LNCAP (cell line): ENCODE measurements around the gene PDE11A.

Source experiments
- TF ChIP-seq, protein P1 (sequence below): fragments of 450-650 bp; IDR thresholded peaks from 2 replicates; pipeline ENCODE4 v1.5.1; 2017; ENCODE audit warnings: mild to moderate bottlenecking

PDE11A gene

DNA sequence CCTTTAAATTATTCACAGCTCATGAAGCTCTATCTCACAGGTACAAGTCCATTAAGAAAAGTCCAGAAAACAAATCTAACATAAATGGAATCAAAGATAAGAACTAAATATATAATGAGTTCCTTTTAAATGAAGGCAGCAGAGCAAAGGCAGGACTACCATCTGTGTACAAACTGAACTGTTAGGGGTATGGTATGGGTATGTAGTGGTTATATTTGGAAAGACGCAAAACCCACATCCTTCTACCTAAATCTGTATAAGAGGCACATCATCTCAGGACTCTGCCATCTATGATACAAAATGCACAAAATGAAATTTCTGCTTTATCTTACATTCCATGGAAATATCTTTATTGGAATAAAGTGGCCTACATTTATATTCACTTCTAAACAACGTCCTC is 59.9 kb downstream of the PDE11A start:
- TF ChIP-seq, protein P1, sequence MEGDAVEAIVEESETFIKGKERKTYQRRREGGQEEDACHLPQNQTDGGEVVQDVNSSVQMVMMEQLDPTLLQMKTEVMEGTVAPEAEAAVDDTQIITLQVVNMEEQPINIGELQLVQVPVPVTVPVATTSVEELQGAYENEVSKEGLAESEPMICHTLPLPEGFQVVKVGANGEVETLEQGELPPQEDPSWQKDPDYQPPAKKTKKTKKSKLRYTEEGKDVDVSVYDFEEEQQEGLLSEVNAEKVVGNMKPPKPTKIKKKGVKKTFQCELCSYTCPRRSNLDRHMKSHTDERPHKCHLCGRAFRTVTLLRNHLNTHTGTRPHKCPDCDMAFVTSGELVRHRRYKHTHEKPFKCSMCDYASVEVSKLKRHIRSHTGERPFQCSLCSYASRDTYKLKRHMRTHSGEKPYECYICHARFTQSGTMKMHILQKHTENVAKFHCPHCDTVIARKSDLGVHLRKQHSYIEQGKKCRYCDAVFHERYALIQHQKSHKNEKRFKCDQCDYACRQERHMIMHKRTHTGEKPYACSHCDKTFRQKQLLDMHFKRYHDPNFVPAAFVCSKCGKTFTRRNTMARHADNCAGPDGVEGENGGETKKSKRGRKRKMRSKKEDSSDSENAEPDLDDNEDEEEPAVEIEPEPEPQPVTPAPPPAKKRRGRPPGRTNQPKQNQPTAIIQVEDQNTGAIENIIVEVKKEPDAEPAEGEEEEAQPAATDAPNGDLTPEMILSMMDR: no peak

DNA sequence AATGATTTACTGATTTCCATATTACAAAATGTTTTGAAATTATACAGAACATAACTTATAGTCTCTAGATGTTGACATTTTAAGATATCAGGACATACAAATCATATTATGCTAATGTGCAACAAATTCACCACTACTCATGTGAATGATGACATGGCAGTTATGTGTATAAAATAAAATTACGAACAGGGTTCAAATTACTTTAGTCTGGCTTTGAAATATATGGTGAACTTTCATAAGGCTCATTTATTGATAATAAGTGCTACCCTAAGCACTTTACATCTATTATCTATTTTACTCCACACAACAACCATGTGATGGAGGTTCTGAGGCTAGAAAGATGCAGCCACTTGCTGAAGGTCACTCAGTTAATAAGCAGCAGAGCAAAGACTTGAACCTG is 62.8 kb downstream of the PDE11A start:
- TF ChIP-seq, protein P1: no peak

DNA sequence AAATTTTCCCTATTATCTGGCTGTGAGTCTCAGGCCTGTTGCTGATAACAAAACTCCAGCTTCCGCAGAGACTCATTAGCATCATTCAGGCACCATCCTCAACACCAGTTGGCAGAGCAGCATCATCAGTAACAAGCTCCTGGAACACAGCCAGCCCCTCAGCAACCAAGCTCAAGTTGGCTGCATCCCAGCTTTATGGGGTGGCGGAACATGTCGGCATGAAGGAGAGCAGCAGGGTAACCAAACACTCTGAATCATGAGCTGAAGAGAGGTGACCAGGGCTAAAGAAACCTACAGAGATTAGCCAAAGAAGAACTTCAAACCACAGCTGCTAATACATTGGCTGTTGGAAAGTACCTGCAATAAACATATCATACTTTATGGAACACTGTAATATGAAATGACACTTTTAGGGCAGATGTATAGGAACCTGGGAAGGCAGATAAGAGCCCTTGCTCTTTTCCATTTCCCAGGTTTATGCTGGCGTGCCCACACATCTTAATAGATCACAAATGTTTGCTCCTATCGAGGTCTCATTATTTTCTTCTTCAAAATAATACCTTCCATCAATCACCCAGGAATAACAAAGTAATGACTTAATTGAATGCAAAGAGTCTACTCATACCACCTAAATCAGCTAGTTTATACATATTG is 63.8 kb downstream of the PDE11A start:
- TF ChIP-seq, protein P1: no peak

DNA sequence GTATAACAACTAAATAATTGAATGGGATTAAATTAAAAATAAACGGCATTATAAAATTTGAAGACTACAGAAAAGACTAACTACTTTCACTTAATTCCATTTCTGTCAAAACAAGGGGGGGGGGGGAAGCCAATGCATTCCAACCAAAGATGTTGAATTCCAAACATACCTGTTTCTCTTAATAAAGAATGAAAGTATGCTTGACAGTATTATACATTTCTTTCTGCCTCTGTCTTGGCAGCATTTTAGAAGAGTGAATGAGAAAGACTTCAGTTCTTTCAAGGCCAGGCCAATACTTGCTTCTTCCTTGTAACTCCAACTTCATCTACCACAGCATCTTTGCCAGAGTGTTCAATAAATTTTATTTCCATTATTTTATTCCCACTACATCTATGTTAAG is 65.9 kb downstream of the PDE11A start:
- TF ChIP-seq, protein P1: no peak

DNA sequence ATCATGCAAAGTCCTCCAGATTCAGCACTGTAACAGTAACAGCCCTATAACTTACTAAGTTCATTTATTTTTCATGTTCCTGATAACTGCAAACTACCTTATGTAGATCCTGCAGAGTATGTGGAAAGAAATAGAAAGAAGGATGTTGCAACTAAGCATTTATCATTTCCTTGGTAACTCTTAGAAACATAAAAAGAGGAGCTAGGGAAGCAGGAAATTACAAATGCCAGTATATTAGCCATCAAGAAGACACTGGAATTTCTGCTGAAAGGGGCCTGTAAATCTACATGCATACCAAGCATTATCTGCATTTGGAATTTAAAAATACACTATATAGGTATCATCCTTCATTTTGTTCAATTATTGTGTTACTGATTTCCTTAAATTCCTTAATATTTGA is 66.8 kb downstream of the PDE11A start:
- TF ChIP-seq, protein P1: no peak

DNA sequence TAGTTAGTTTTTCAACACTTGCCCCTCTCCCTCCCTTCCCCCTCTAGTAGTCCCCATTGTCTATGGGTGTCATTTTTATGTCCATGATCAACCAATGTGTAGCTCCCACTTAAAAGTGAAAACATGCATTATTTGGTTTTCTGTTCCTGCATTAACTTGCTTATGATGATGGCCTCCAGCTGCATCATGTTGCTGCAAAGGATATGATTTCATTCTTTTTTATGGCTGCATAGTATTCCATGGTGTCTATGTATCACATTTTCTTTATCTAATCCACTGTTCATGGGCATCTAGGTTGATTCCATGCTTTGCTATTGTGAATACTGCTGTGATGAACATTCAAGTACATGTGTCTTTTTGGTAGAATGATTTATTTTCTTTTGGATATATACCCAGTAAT is 70.5 kb downstream of the PDE11A start:
- TF ChIP-seq, protein P1: no peak

DNA sequence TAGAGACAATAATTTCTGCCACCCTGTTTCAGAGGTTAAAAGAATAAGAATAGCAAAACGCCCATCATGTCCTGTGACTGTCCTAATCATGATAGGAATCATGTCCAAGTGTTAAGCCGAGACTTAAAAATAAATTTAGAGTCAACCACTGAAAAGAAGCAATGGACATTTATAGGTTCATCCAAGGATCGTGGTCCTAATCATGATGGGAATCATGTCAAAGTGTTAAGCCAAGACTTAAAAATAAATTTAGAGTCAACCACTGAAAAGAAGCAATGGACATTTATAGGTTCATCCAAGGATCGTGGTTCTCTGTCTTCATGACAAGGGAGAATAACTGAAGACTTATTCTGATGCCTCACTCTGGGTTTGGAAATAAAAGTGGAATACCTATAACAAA is 73.6 kb downstream of the PDE11A start:
- TF ChIP-seq, protein P1: no peak

DNA sequence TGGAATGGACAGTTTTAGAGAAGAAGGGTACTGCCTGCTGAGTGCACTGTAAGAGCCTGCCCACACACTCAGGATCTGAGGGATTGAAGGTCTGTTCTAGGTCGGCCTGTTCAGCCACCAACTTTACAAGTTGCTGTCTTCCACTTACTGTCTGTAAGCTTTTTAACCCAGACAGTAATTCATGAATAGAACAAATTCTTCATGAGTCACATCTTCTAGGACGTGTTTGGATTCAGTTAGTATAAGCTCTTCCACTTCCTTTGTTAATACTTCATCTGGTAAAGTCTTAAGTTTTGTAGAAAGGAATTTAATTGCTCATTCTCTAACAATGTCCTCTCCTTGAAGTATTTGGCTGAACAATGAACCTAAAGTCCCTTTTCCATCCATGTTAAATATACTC is 74.6 kb downstream of the PDE11A start:
- TF ChIP-seq, protein P1: no peak
